HG03064 (cell line): ENCODE data around the gene NIM1K.
"Not testable (repeated sequence)": the region's sequence is repeated elsewhere in the genome, so short reads cannot be mapped to it uniquely, and the experiment has no call there.

Source experiments
- ATAC-seq: cut with Tn5 transposase; IDR thresholded peaks from one replicate; pipeline ENCODE4 v1.9.1; 2021; ENCODE audit warnings: low read depth; ENCODE audit not compliant: unreplicated experiment

NIM1K gene

GRCh38 chr5:43183101-43183500 lies 8.9 kb upstream of the NIM1K start:
- ATAC-seq: not testable (repeated sequence)

DNA sequence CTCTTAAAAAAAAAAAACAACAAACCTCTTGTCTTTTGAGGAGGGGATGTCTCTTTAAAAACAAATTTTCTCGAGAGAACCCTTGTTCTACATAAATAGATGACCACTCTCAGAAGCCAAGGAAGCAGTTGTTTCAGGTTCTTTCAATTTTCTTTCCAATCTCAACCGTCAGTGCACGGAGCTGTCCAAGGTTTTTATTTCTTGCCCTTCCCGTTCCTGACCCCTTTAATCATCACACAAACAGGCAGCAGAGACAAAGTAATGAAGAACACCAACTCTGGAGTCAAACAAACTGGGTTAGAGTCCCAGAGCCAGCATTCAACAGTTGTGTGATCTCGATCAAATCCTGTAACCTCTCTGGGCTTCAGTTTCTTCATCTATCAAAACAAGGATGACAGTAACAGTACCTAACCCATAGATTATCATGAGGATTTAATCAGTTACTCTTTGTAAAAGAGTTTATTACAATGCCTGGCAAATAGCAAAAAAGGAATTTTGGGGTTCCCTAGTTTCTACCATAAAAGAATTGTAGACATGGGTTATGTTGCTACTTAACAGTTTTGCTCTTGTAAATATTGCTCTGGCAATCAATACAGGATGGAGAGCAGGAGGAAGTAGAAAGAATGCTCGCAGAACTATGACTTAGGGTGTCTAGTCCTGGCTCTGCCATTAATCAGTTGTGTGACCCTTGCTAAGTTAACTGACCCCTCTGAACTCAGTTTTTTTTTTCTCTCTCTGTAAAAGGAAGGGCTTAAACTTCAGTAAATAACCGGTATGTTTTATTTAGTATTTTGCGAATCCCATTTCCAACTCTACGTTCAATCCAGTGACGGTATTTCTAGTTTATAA lies 1.0 kb upstream of the NIM1K start:
- no peak for ATAC-seq

DNA sequence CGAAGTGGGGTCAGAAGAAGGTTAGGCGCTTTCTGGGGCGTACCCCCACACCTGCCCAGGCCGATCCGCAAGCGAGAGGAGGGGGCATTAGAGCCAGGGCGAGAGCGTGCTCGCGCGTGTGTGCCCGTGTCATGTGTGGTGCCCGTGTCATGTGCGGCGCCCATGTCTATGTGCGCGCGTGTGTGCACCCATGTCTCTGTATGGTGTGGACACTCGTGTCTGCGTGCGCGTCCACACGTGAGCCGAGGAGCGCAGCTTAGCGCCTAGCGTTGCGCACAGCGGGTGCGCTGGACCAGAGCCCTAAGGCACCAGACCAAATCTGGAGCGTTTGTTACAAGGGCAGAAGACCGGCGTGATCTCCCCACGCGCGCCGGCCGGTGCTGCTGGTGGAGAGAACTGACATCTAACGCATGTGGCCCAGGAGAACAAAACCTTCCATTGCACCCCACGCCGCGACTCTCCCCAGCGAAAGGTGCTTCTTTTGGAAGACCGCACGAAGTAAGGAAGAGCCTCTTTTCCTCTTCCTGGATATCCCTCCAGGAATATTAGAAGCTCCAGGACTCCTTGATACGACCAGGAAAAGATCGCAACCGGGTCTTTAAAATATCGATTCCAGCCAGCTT lies 644 bp downstream of the NIM1K start:
- ATAC-seq: peak; percentile 16

GRCh38 chr5:43193181-43193893 lies 1.3 kb downstream of the NIM1K start:
- ATAC-seq: no peak

GRCh38 chr5:43193894-43194265 lies 1.9 kb downstream of the NIM1K start:
- ATAC-seq: no peak

DNA sequence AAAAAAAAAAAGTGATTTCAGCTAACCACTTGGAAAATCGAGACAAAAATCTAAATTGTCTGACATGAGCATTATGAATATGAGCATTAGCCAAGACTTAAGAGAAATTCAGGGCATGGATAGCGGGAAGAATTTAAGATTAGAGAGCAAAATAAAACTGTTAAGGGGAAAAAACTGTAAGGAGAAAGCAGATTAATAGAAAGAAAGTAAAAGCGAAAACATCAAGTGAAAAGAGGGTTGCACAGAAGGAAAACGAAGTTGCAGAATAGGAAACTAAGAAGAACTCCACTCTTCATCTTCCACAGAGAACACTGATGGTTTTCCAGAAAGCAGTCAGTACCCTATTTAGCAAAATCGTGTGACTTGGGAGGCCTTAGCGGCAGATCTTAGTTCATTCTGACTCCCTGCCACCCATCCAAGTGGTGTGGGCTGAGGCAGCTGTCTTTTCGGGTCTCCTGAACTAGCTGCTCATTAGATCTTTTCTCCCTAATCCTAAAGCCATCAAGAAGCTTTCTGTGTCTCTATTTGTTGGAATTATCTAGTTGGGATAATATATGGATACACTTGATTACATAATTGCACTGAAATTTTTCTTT lies 3.7 kb downstream of the NIM1K start:
- ATAC-seq: no peak

- no peak for ATAC-seq
Measured at GRCh38 chr5:43197535-43197934, 5.5 kb downstream of the NIM1K start.

DNA sequence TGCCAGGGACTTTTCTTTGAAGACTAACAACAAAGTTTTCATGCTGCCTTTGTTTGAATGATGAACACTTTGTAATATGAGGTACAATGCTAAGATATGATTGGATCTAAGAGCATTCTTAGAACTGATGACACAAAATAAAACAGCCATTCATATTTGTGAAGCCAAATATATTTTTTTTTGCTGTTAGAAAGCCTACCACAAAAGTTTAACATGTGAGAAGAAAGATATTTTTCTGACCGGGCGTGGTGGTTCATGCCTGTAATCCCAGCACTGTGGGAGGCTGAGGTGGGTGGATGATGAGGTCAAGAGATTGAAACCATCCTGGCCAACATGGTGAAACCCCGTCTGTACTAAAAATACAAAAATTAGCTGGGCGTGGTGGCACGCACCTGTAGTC lies 9.4 kb downstream of the NIM1K start:
- ATAC-seq: not testable (repeated sequence)

- ATAC-seq: no peak
Measured at GRCh38 chr5:43202380-43202779, 10.4 kb downstream of the NIM1K start.

GRCh38 chr5:43203373-43203772 lies 11.3 kb downstream of the NIM1K start:
- no peak for ATAC-seq

DNA sequence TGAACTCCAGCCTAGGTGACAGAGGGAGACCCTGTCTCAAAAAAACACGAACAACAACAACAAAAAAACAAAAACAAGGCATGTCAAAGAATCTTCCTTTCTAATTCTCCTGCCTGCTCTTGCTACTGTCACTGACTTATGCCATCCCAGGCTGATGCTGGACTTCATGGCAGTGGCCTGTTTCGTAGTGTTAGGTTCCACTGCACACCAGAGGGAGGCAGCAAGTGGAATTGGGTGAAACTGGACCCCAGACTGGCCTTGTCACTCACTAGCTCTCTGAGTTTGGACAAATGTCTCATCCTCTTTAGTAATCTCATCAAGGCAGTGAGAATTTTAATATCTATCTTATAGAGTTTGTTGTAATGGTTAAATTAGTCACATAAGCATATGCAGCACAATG lies 12.9 kb downstream of the NIM1K start:
- no peak for ATAC-seq

DNA sequence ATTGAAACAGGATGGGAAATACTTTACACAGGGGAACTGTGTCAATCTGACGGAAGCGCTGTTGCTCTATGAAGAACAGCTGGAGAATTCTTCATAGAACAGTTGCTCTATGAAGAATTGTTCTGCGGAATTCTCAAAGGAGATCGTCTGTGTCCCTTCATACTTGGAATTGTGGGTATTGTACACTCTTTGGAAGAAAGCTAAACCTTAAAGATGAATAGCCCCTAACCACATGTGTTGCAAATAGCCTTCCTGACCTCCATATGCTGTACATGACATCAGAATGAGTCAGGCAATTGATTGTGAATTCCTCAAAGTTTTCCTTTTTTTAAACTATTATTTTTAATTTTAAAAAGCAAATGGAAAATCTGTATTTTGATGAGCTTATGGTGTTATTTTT lies 15.6 kb downstream of the NIM1K start:
- no peak for ATAC-seq

DNA sequence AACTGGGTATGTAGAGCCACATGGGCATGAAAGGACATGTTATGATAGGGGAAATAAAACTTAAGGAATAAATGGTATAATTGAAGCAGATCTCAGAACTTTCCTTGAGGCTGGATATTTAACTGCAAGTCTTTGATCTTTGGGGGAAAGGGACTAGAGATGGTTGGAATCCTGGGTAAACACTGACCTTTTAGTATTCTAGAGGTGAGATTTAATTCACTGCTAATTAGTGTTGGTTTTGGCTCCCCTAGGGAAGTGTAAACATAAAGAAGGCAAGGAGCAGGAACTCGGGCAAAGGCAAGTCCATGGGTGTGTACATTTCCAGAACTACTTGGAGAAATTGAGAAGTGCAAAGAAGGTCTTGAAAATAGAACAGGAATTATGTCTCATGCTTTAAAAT lies 16.6 kb downstream of the NIM1K start:
- no peak for ATAC-seq

DNA sequence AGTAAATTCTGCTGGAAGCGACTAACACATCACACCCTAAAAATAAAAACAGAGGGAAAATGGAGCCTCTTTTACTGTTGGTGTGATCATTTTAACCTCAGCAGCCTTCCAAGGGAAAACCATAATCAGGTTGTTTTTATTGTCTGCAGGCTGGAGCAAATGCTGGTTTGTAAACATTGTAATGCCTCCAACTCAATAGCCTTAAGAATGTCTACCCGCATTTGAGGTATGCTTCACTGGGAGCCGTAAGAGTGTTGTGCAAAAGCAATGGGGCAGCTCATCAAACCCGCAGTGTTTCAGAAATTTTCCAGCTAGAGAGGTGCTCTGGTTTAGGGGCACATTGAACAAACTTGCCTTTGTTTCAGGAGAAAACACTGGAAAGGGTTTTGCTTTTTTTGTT lies 17.0 kb downstream of the NIM1K start:
- ATAC-seq: no peak

GRCh38 chr5:43209833-43210232 lies 17.8 kb downstream of the NIM1K start:
- ATAC-seq: no peak

- no peak for ATAC-seq
Measured at GRCh38 chr5:43210570-43210969, 18.5 kb downstream of the NIM1K start.

- ATAC-seq: no peak
Measured at GRCh38 chr5:43213951-43214350, 21.9 kb downstream of the NIM1K start.

- no peak for ATAC-seq
Measured at GRCh38 chr5:43215073-43215631, 23.1 kb downstream of the NIM1K start.

- no peak for ATAC-seq
Measured at GRCh38 chr5:43216941-43217340, 24.9 kb downstream of the NIM1K start.

DNA sequence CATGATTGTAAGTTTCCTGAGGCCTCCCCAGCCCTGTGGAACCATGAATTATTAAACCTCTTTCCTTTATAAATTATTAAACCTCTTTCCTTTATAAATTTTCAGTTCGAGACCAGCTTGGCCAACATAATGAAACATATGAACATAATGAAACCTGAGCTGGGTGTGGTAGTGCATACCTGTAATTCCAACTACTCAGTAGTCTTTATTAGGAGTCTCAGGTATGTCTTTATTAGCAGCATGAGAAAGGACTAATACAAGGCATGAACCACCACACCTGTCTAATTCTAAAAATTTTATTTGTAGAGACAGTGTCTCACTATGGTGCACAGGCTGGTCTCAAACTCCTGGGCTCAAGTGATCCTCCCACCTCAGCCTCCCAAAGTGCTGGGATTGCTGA lies 27.1 kb downstream of the NIM1K start:
- no peak for ATAC-seq

DNA sequence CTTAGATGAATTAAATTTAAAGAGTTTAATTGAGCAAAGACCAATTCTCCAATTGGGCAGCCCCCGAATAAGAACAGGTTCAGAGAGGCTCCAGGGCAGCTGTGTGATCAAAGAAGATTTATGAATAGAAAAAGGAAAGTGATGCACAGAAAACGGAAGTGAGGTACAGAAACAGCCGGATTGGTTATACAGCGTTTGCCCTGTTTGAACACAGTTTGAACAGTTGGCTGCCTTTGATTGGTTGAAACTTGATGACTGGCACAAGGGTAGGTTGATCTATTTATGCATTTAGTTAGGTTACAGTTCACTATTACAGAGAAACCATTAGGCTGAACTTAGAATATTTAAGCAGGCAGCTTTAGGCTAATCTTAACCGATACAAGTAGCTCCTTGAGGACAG lies 29.5 kb downstream of the NIM1K start:
- ATAC-seq: no peak
